ENCODE measurements around the gene SERPINB13. TPM values are rescaled to one million over a fixed set of nuclear protein-coding genes. Genes with fewer than 3 reads are reported as not detected.

Gene SERPINB13
- polyA plus RNA-seq (2013): not detected

- H3K9me3 ChIP-seq (ENCODE audit: control extremely low read depth in 1 of 5, control insufficient read depth in 4 of 5, insufficient read depth in 2 of 5, low read depth in 1 of 5, low read length in 4 of 5): no peaks in the 10 kb centered on the region
- H3K36me3 ChIP-seq (ENCODE audit: control insufficient read depth in 4 of 4, insufficient read depth in 4 of 4, low read length in 3 of 4): no peaks in the 10 kb centered on the region
- no peaks in the 10 kb centered on the region for H3K27me3 ChIP-seq (replicated peaks in 2 of 5; ENCODE audit: control insufficient read depth in 4 of 5, insufficient read depth in 5 of 5, low read length in 4 of 5)
- peaks cover 0 to 25% (median 2%) of the 10 kb centered on the region in 4 experiments for H3K4me1 ChIP-seq (ENCODE audit: control extremely low read depth in 1 of 4, control insufficient read depth in 4 of 4, insufficient read depth in 4 of 4, low read length in 3 of 4)
- no peak within 1 kb of the TSS for H3K4me3 ChIP-seq (ENCODE audit: control insufficient read depth in 1 of 7, extremely low read depth in 1 of 7, insufficient read depth in 4 of 7, low read depth in 2 of 7, low read length in 6 of 7)
- DNase-seq: no peak
- POLR2A ChIA-PET: no interaction called here
- CTCF ChIA-PET: no interaction called here
- WGBS (ENCODE audit: insufficient coverage): 96% methylated on average over 4 of the region's 4 CpGs
- no peak within 1 kb of the TSS for H3K27ac ChIP-seq (ENCODE audit: insufficient read depth in 1 of 2, low read depth in 1 of 2, low read length in 2 of 2, poor library complexity in 1 of 2, severe bottlenecking in 2 of 2)
Observed at GRCh38 chr18:63586966-63587365, at the start of gene SERPINB13. Gene SERPINB13 (plus strand): TSS chr18:63587343. CDS start chr18:63588668, 1,325 bp downstream.

GRCh38 chr18:63539904-63540510 lies 47.1 kb upstream of the SERPINB13 start:
- no peak overlapping the region for H3K4me3 ChIP-seq (ENCODE audit: control insufficient read depth in 1 of 7, extremely low read depth in 1 of 7, insufficient read depth in 4 of 7, low read depth in 2 of 7, low read length in 6 of 7)
- no peaks in the 10 kb centered on the region for H3K9me3 ChIP-seq (ENCODE audit: control extremely low read depth in 1 of 5, control insufficient read depth in 4 of 5, insufficient read depth in 2 of 5, low read depth in 1 of 5, low read length in 4 of 5)
- WGBS (ENCODE audit: insufficient coverage): 100% methylated on average over 3 of the region's 3 CpGs
- CTCF ChIA-PET: interaction anchor here (3.8 kb wide), 1 partner anchor 21 kb away, joined by 14 read pairs; no protein-coding TSS in a partner anchor
- DNase-seq: no peak
- no peaks in the 10 kb centered on the region for H3K4me1 ChIP-seq (ENCODE audit: control extremely low read depth in 1 of 4, control insufficient read depth in 4 of 4, insufficient read depth in 4 of 4, low read length in 3 of 4)
- no peaks in the 10 kb centered on the region for H3K36me3 ChIP-seq (ENCODE audit: control insufficient read depth in 4 of 4, insufficient read depth in 4 of 4, low read length in 3 of 4)
- H3K27ac ChIP-seq (ENCODE audit: insufficient read depth in 1 of 2, low read depth in 1 of 2, low read length in 2 of 2, poor library complexity in 1 of 2, severe bottlenecking in 2 of 2): no peak overlapping the region
- no peaks in the 10 kb centered on the region for H3K27me3 ChIP-seq (replicated peaks in 2 of 5; ENCODE audit: control insufficient read depth in 4 of 5, insufficient read depth in 5 of 5, low read length in 4 of 5)
- POLR2A ChIA-PET: no interaction called here

- H3K4me1 ChIP-seq (ENCODE audit: control extremely low read depth in 1 of 4, control insufficient read depth in 4 of 4, insufficient read depth in 4 of 4, low read length in 3 of 4): no peaks in the 10 kb centered on the region
- H3K36me3 ChIP-seq (ENCODE audit: control insufficient read depth in 4 of 4, insufficient read depth in 4 of 4, low read length in 3 of 4): no peaks in the 10 kb centered on the region
- no peak within 1 kb of the TSS for H3K4me3 ChIP-seq (ENCODE audit: control insufficient read depth in 1 of 7, extremely low read depth in 1 of 7, insufficient read depth in 4 of 7, low read depth in 2 of 7, low read length in 6 of 7)
- POLR2A ChIA-PET: no interaction called here
- no peak within 1 kb of the TSS for H3K27ac ChIP-seq (ENCODE audit: insufficient read depth in 1 of 2, low read depth in 1 of 2, low read length in 2 of 2, poor library complexity in 1 of 2, severe bottlenecking in 2 of 2)
- no peaks in the 10 kb centered on the region for H3K27me3 ChIP-seq (replicated peaks in 2 of 5; ENCODE audit: control insufficient read depth in 4 of 5, insufficient read depth in 5 of 5, low read length in 4 of 5)
- DNase-seq: no peak
- CTCF ChIA-PET: interaction anchor here (3.8 kb wide), 1 partner anchor 23 kb away, joined by 14 read pairs; no protein-coding TSS in a partner anchor
- no CpG with 5 or more reads among the region's 1 CpG for WGBS (ENCODE audit: insufficient coverage)
- H3K9me3 ChIP-seq (ENCODE audit: control extremely low read depth in 1 of 5, control insufficient read depth in 4 of 5, insufficient read depth in 2 of 5, low read depth in 1 of 5, low read length in 4 of 5): no peaks in the 10 kb centered on the region
Observed at GRCh38 chr18:63542069-63542468, 45.1 kb upstream of the SERPINB13 start, which contains the start of gene SERPINB12. Gene SERPINB12 (plus strand): TSS chr18:63542369. CDS start chr18:63556160, 13,791 bp downstream.

- Histone ChIP-seq H3K36me3 (ENCODE audit: control insufficient read depth in 4 of 4, insufficient read depth in 4 of 4, low read length in 3 of 4) (no peaks in the 10 kb centered on the region), H3K27ac (ENCODE audit: insufficient read depth in 1 of 2, low read depth in 1 of 2, low read length in 2 of 2, poor library complexity in 1 of 2, severe bottlenecking in 2 of 2) (no peak overlapping the region), H3K4me3 (ENCODE audit: control insufficient read depth in 1 of 7, extremely low read depth in 1 of 7, insufficient read depth in 4 of 7, low read depth in 2 of 7, low read length in 6 of 7) (no peak overlapping the region), H3K4me1 (ENCODE audit: control extremely low read depth in 1 of 4, control insufficient read depth in 4 of 4, insufficient read depth in 4 of 4, low read length in 3 of 4) (no peaks in the 10 kb centered on the region), H3K27me3 (replicated peaks in 2 of 5; ENCODE audit: control insufficient read depth in 4 of 5, insufficient read depth in 5 of 5, low read length in 4 of 5) (no peaks in the 10 kb centered on the region), H3K9me3 (ENCODE audit: control extremely low read depth in 1 of 5, control insufficient read depth in 4 of 5, insufficient read depth in 2 of 5, low read depth in 1 of 5, low read length in 4 of 5) (no peaks in the 10 kb centered on the region)
- POLR2A ChIA-PET: no interaction called here
- DNase-seq: no peak
- WGBS (ENCODE audit: insufficient coverage): no CpG with 5 or more reads among the region's 2 CpGs
- CTCF ChIA-PET: interaction anchor here (1.5 kb wide), 1 partner anchor 26 kb away, joined by 5 read pairs; no protein-coding TSS in a partner anchor
Observed at GRCh38 chr18:63544017-63544416, 43.1 kb upstream of the SERPINB13 start.

GRCh38 chr18:63545000-63545399 lies 42.1 kb upstream of the SERPINB13 start:
- Histone ChIP-seq H3K27me3 (replicated peaks in 2 of 5; ENCODE audit: control insufficient read depth in 4 of 5, insufficient read depth in 5 of 5, low read length in 4 of 5) (no peaks in the 10 kb centered on the region), H3K27ac (ENCODE audit: insufficient read depth in 1 of 2, low read depth in 1 of 2, low read length in 2 of 2, poor library complexity in 1 of 2, severe bottlenecking in 2 of 2) (no peak overlapping the region), H3K9me3 (ENCODE audit: control extremely low read depth in 1 of 5, control insufficient read depth in 4 of 5, insufficient read depth in 2 of 5, low read depth in 1 of 5, low read length in 4 of 5) (no peaks in the 10 kb centered on the region), H3K36me3 (ENCODE audit: control insufficient read depth in 4 of 4, insufficient read depth in 4 of 4, low read length in 3 of 4) (no peaks in the 10 kb centered on the region), H3K4me3 (ENCODE audit: control insufficient read depth in 1 of 7, extremely low read depth in 1 of 7, insufficient read depth in 4 of 7, low read depth in 2 of 7, low read length in 6 of 7) (no peak overlapping the region), H3K4me1 (ENCODE audit: control extremely low read depth in 1 of 4, control insufficient read depth in 4 of 4, insufficient read depth in 4 of 4, low read length in 3 of 4) (no peaks in the 10 kb centered on the region)
- CTCF ChIA-PET: interaction anchor here (1.1 to 1.5 kb wide), 2 partner anchors 27 to 35 kb away, joined by 3 to 5 read pairs; no protein-coding TSS in a partner anchor
- DNase-seq: no peak
- 100% methylated on average over 2 of the region's 3 CpGs for WGBS (ENCODE audit: insufficient coverage)
- POLR2A ChIA-PET: interaction anchor here (0.6 kb wide), 1 partner anchor 14 kb away, joined by 3 read pairs; no protein-coding TSS in a partner anchor

GRCh38 chr18:63550068-63550467 lies 37.1 kb upstream of the SERPINB13 start:
- no peak for DNase-seq
- H3K27me3 ChIP-seq (replicated peaks in 2 of 5; ENCODE audit: control insufficient read depth in 4 of 5, insufficient read depth in 5 of 5, low read length in 4 of 5): no peaks in the 10 kb centered on the region
- no peak overlapping the region for H3K4me3 ChIP-seq (ENCODE audit: control insufficient read depth in 1 of 7, extremely low read depth in 1 of 7, insufficient read depth in 4 of 7, low read depth in 2 of 7, low read length in 6 of 7)
- no peaks in the 10 kb centered on the region for H3K9me3 ChIP-seq (ENCODE audit: control extremely low read depth in 1 of 5, control insufficient read depth in 4 of 5, insufficient read depth in 2 of 5, low read depth in 1 of 5, low read length in 4 of 5)
- WGBS (ENCODE audit: insufficient coverage): no CpG with 5 or more reads among the region's 1 CpG
- CTCF ChIA-PET: interaction anchor here (0.7 kb wide), 1 partner anchor 19 kb away, joined by 3 read pairs; no protein-coding TSS in a partner anchor
- POLR2A ChIA-PET: no interaction called here
- H3K4me1 ChIP-seq (ENCODE audit: control extremely low read depth in 1 of 4, control insufficient read depth in 4 of 4, insufficient read depth in 4 of 4, low read length in 3 of 4): peaks cover 0 to 4% (median 1%) of the 10 kb centered on the region in 4 experiments
- H3K36me3 ChIP-seq (ENCODE audit: control insufficient read depth in 4 of 4, insufficient read depth in 4 of 4, low read length in 3 of 4): no peaks in the 10 kb centered on the region
- H3K27ac ChIP-seq (ENCODE audit: insufficient read depth in 1 of 2, low read depth in 1 of 2, low read length in 2 of 2, poor library complexity in 1 of 2, severe bottlenecking in 2 of 2): no peak overlapping the region

GRCh38 chr18:63551769-63552168 lies 35.4 kb upstream of the SERPINB13 start:
- H3K27me3 ChIP-seq (replicated peaks in 2 of 5; ENCODE audit: control insufficient read depth in 4 of 5, insufficient read depth in 5 of 5, low read length in 4 of 5): no peaks in the 10 kb centered on the region
- no peak for DNase-seq
- POLR2A ChIA-PET: no interaction called here
- CTCF ChIA-PET: no interaction called here
- H3K4me3 ChIP-seq (ENCODE audit: control insufficient read depth in 1 of 7, extremely low read depth in 1 of 7, insufficient read depth in 4 of 7, low read depth in 2 of 7, low read length in 6 of 7): no peak overlapping the region
- 90% methylated on average over 2 of the region's 3 CpGs for WGBS (ENCODE audit: insufficient coverage)
- H3K9me3 ChIP-seq (ENCODE audit: control extremely low read depth in 1 of 5, control insufficient read depth in 4 of 5, insufficient read depth in 2 of 5, low read depth in 1 of 5, low read length in 4 of 5): no peaks in the 10 kb centered on the region
- H3K36me3 ChIP-seq (ENCODE audit: control insufficient read depth in 4 of 4, insufficient read depth in 4 of 4, low read length in 3 of 4): no peaks in the 10 kb centered on the region
- H3K4me1 ChIP-seq (ENCODE audit: control extremely low read depth in 1 of 4, control insufficient read depth in 4 of 4, insufficient read depth in 4 of 4, low read length in 3 of 4): peaks cover 0 to 4% (median 1%) of the 10 kb centered on the region in 4 experiments
- no peak overlapping the region for H3K27ac ChIP-seq (ENCODE audit: insufficient read depth in 1 of 2, low read depth in 1 of 2, low read length in 2 of 2, poor library complexity in 1 of 2, severe bottlenecking in 2 of 2)
